GM10266 (cell line): ENCODE measurements around the gene CACNG6.

Source experiments
- DNase-seq: peaks from one replicate; pipeline ENCODE4 v3.0.0; 2012; ENCODE audit errors: extremely low spot score
- CTCF ChIP-seq: IDR thresholded peaks from 2 replicates; pipeline ENCODE4 v1.5.1; 2012; ENCODE audit warnings: mild to moderate bottlenecking, low read depth; ENCODE audit not compliant: control insufficient read depth, insufficient read depth; ENCODE audit errors: missing control alignments

Gene CACNG6

GRCh38 chr19:53977429-53977990 lies 13.9 kb upstream of the CACNG6 start:
- TF ChIP-seq CTCF, result no peak
- peak; percentile 72 for DNase-seq

GRCh38 chr19:53977991-53978731 lies 13.3 kb upstream of the CACNG6 start:
- no peak for DNase-seq
- no peak for TF ChIP-seq CTCF

GRCh38 chr19:53978975-53979801 lies 12.2 kb upstream of the CACNG6 start:
- TF ChIP-seq CTCF, result no peak
- no peak for DNase-seq

GRCh38 chr19:53980539-53981375 lies 10.7 kb upstream of the CACNG6 start:
- no peak for TF ChIP-seq CTCF
- no peak for DNase-seq

GRCh38 chr19:53981376-53981951 lies 10.0 kb upstream of the CACNG6 start:
- no peak for DNase-seq
- no peak for TF ChIP-seq CTCF

GRCh38 chr19:53982001-53982451 lies 9.4 kb upstream of the CACNG6 start:
- no peak for DNase-seq

More at GRCh38 chr19:53982001-53982451, 9.4 kb upstream of the CACNG6 start:
- no peak for TF ChIP-seq CTCF
